GM19438 (cell line): ENCODE data around the gene MED13L.

Experiments used
- ATAC-seq: cut with Tn5 transposase; IDR thresholded peaks from one replicate; pipeline ENCODE4 v1.9.1; 2021; ENCODE audit warnings: low read depth; ENCODE audit not compliant: unreplicated experiment

MED13L gene

GRCh38 chr12:116188581-116188980 lies 88.9 kb downstream of the MED13L start:
- ATAC-seq, result no peak

- ATAC-seq, result no peak
Observed at GRCh38 chr12:116187151-116187511, 90.4 kb downstream of the MED13L start.

DNA sequence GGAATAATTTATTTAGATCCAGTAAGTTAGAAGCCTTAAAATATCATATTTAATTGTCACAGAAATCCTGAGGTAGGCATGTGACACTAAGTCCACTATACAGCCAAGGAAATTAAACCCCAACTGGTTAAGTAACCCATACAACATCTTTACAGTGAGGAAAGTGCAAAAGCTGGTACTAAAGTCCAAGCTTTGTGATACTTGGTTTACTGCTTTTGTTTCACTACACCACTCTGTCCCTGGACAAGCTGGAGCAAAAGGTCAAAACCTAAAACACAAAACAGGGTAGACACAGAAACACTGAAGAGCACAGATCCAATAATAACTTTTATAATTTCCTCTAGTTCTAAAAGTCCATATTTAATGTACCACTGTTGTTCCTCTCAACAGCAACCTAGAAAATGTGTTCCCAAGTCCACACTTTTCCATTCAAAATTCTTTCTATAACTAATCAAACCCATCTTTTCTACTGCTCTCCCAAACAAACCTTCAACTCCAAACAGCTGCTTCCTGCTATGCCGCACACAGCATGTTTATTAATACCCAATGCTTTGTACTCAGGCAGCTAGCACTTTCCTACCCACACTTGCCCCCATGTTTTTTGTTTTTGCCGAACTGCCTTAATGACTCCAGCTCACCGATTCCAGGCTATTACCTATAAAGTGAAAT lies 90.9 kb downstream of the MED13L start:
- no peak for ATAC-seq

DNA sequence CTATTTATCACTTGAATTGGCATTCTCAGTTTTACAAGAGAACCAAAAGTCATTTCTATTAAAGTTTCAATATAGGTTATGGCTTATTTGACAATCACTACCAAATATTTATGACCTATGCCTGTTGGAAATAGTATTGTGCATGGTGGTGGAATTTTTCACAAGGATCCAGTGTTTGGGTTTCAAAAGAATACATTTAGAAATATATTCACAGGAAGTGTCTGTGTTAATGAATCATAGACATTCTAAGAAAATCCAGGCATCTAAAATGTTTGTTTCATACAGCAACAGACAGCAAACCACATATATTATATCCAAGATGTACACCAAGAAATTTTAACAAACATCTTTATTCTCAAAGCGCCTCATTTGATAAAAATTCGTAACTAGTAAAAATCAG lies 92.7 kb downstream of the MED13L start:
- ATAC-seq, result no peak

DNA sequence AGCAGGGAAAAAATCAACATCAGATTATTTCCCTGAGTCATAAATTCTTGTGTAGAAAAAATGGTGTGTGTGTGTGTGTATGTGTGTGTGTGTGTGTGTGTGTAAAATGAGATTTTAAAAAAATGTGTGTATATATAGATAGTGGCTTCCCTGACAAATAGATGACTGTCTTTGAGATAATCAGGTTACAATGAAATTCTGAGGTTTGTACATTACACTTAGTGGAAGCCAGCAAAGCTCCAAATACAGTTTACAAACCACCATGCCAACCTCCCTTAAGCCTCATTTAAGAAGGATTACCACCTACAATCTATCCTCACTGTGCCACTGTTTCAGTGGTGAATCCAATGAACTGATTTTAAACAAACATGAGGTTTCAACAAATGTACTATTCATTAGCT lies 93.8 kb downstream of the MED13L start:
- no peak for ATAC-seq

DNA sequence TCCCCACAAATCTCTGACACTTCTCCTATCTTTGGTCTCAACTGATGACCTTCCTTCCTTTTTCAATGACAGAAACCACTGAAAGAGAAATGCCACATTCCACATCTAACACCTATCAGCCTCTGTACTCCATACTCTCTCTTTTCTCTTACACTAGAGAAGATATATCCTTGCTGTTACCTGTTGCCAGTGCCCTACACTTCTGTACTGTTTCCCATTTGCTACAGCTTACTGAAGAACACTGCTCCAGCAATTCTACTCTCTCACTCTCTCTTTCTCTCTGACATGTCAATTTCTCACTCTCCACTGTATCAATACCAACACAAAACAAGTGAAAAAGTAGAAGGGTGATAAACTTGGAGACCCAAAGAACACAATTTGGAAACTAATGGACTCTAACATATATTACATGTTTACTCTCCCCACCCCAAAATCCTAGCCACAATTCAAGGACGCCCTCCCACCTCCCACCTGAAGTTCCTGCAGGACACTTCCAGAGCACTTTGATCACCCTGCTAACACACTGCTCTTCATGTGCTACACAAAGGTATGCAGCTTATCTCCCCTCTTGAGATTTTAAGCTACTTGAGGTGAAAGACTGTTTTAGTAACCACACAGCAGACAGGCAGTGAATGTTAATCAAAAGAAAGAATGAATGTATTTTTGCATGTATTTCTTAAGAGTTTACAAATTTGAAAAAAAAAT lies 95.0 kb downstream of the MED13L start:
- no peak for ATAC-seq

- no peak for ATAC-seq
Observed at GRCh38 chr12:116180448-116180847, 97.0 kb downstream of the MED13L start.

- ATAC-seq, result no peak
Observed at GRCh38 chr12:116179384-116179783, 98.1 kb downstream of the MED13L start.

DNA sequence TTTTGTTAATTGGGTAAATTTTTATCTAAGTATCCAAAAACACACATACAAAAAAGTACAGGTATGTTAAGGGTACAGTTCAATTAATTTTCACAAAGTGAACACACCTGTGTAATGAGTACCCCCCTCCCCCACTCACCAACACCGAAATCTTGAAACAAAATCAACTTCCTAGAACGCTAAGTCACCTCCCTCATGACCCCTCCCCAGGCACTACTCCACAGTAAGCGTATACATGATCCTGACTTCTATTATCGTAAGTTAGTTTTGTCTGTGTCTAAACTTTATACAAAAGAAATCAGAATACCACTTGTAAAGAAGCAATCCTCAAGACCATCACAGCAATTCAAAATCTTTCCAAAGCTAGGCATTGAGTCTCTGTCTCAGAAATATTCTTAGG lies 100.5 kb downstream of the MED13L start:
- ATAC-seq, result no peak

DNA sequence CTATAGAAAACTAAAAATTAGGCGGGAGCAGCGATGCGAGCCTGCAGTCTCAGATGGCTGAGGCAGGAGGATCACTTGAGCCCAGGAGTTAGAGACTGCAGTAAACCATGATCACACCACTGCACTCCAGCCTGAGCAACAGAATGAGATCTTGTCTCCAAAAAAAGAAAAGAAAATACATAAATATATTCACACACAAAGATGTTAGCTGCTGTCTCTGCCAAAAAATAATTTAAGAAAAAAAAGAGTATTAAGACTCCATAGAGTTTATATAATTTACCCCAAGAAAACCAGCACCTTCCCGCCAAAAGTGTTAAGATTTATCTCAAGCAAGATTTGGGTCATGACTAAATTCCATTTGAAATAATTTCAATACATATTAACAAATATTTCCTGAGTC lies 102.6 kb downstream of the MED13L start:
- no peak for ATAC-seq

DNA sequence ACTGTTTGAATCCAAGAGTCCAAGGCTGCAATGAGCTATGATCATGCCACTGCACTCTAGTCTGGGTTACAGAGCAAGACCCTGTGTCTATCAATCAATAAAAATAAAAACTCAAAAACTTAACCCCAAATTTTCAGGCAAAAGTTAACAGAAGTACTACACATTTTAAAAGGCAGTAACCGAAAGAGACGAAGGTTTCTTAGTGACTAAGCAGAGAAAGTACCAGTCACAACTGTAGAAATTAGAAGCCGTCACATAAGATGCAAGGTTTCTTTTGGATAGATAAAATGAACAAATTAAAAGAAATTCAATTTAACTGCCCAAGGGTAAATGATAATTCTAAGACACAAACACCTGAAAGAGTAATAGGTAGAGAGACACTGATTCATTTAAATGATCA lies 103.5 kb downstream of the MED13L start:
- ATAC-seq, result no peak

- ATAC-seq, result no peak
Observed at GRCh38 chr12:116172224-116172849, 105.2 kb downstream of the MED13L start.

- ATAC-seq, result no peak
Observed at GRCh38 chr12:116171549-116171948, 105.9 kb downstream of the MED13L start.

DNA sequence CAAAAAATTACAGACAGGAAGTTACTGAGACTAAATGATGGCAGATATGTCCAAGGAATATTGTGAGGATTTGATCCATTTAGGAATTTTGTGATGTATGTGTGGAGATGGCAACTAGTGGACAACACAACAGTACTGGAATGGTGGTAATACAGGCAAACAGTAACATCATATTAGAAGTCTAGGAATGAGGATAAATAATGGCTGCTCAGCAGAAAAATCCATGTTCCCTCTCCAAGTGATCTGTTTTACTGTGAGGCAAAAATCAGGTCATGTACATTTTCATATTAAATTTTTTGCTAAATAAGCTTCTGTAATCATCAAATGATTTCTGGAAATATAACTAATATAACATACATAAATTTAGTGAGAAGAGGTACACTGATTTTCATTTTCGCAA lies 108.4 kb downstream of the MED13L start:
- ATAC-seq, result no peak

- no peak for ATAC-seq
Observed at GRCh38 chr12:116166306-116166705, 111.2 kb downstream of the MED13L start.

DNA sequence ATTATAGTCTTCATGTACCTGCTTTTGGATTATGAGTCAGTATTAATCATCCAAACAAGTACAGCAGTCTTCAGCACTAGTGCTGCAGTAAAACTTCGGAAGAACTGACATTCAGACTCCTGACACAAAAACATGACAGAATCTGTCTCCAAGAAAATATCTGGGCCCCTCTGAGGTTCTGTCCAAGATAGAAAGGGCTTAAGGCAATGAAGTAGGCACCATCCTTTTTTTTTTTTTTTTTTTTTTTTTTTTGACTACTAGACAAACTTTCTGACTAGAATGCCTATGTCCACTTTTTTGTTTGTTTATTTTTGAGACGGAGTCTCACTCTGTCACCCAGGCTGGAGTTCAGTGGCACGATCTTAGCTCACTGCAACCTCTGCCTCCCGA lies 112.5 kb downstream of the MED13L start:
- no peak for ATAC-seq

DNA sequence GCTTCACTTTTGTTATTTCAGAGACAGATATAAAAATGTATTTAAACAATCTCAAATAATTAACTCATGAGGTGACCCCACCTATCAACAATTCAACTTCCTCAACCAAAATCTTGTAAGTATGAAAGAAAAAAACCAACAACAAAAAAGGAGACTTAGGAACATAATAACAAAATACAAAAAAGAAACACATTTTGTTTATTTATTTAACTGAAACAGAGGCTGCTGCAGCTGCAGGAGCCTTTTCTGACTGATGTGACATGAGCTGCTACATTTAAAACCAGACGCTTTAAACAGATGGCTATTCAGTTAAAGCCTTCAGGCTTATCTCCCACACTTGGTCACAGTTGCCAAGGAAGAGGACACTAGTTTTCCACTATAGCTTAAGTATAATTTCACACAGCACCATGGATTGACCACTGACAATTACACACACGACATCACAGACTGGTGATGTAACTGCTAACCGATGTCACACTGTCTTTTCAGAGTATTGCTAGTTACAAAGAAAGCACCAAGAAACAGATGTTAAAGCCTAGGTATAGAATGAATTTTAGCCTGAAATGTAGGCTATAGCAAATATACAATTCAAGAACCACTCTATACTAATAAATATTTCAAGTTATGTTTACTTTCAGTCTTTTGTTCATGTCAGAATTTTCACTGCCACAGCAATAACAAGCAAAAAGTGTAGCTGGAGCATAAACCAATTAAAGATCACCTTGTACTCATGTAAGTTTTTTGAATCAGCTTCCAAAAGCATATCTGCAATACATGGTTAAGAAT lies 113.0 kb downstream of the MED13L start:
- ATAC-seq, result no peak

DNA sequence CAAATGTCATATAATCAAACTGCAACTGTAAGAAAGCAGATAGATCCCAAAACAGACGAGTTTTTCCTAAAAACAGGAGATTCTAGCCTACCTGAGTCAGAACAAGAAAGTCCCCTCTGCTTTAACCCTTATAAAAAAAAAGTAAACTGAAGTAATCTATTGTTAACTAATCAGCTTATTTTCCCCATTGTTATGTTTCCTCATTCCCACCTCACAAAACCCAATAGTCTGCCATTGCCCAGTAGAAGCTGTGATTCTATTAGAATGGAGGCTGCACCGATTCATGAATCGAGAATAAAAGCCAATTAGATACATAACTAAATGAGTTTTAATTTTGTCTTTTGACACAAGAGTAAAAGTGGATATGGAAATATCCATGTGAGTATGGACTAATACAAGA lies 115.4 kb downstream of the MED13L start:
- ATAC-seq, result no peak

DNA sequence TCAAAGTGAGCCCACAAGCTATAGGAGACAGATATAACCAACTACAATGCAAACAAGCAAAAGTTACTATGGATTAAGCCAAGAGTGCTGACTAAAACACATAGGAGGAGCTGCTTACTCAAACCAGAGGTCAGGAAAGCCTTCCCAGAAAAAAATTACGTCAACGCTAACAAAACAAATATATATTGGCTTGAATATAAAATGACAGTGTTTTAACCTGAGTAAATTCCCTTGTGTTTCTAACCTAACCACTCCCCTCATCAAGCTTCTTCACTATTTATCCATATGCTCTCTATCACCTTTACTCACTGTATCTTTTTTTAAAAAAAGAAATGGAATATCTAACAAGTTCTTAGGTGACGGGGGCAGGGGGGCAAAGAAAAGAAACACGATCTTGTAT lies 115.9 kb downstream of the MED13L start:
- no peak for ATAC-seq

DNA sequence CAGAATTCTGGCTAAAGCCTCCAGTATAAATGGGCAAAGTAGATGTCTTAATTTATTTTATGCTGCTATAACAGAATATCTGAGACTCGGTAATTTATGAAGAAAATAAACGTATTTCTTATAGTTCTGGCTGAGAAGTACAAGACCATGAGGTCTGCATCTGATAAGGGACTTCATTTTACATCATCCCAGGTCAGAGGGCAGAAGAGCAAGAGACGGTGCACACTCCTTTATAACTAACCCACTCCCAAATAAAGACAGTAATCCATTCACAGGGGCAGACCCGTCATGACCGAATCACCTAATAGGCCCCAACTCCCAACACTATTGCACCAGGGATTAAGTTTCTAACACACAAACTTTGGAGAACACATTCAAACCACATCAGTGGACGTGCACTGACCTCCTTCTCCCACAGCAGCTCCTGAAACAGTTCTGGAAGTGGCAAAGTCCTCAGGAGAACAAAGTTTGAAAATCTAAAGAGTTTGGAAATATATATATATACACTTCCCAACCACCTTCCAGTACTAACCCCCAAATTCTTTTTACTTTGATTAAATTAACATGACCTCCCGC lies 116.5 kb downstream of the MED13L start:
- ATAC-seq, result no peak

GRCh38 chr12:116160231-116160630 lies 117.3 kb downstream of the MED13L start:
- no peak for ATAC-seq
